HepG2 (cell line): Measurements from ENCODE around the gene MFF. TPM values are rescaled to one million over a fixed set of nuclear protein-coding genes. Genes with fewer than 3 reads are reported as not detected.

Source experiments
- BRF2 ChIP-seq: sonication (generic); formaldehyde crosslinking; IDR thresholded peaks from 2 replicates; pipeline ENCODE4 v1.8.1; 2022; ENCODE audit warnings: mild to moderate bottlenecking, missing genetic modification reagents
- ETS1 ChIP-seq: sonication (generic); formaldehyde crosslinking; IDR thresholded peaks from 2 replicates; pipeline ENCODE4 v1.4.0; 2020; ENCODE audit warnings: missing genetic modification reagents
- FOXP1 ChIP-seq, 2 experiments: fragments of 450-650 bp in 1 of 2; IDR thresholded peaks; 2 replicates each; pipeline ENCODE4 v1.6.1; 2017 to 2018; ENCODE audit warnings: antibody characterized with exemption in 1 of 2
- GATAD1 ChIP-seq: IDR thresholded peaks from 2 replicates; pipeline ENCODE4 v1.6.1; 2016; ENCODE audit warnings: missing genetic modification reagents, missing compliant biosample characterization
- HDAC6 ChIP-seq: fragments of 200-600 bp; sonication (generic); IDR thresholded peaks from 2 replicates; pipeline ENCODE4 v1.7.0; 2017; ENCODE audit warnings: mild to moderate bottlenecking, antibody characterized with exemption, low read length, low read depth
- NONO ChIP-seq, 2 experiments: fragments of 450-650 bp in 1 of 2; sonication (generic) in 1 of 2; formaldehyde crosslinking in 1 of 2; IDR thresholded peaks in 1 of 2; conservative IDR thresholded peaks in 1 of 2; 2 replicates each; pipeline versions ENCODE4 v1.6.1 to v1.8.0; 2017 to 2022; ENCODE audit warnings: mild to moderate bottlenecking in 1 of 2, missing genetic modification reagents in 1 of 2, moderate library complexity in 1 of 2
- PHF8 ChIP-seq: sonication (generic); formaldehyde crosslinking; IDR thresholded peaks from 2 replicates; pipeline ENCODE4 v1.5.0; 2020; ENCODE audit warnings: missing genetic modification reagents
- RARA ChIP-seq: IDR thresholded peaks from 2 replicates; pipeline ENCODE4 v1.6.1; 2016; ENCODE audit warnings: missing genetic modification reagents, missing compliant biosample characterization
- SAP130 ChIP-seq: IDR thresholded peaks from 2 replicates; pipeline ENCODE4 v1.6.1; 2016; ENCODE audit warnings: low read depth
- SOX13 ChIP-seq, 3 experiments: fragments of 450-650 bp in 1 of 3; sonication (generic) in 1 of 3; formaldehyde crosslinking in 1 of 3; IDR thresholded peaks in 2 of 3; conservative IDR thresholded peaks in 1 of 3; 2 replicates each; pipeline versions ENCODE4 v1.5.0 to v1.6.1; 2016 to 2020; ENCODE audit warnings: antibody characterized with exemption in 1 of 3, mild to moderate bottlenecking in 1 of 3, missing compliant biosample characterization in 1 of 3, missing genetic modification reagents in 1 of 3, moderate library complexity in 1 of 3
- STAT6 ChIP-seq: sonication (generic); formaldehyde crosslinking; IDR thresholded peaks from 2 replicates; pipeline ENCODE4 v1.4.0; 2020; ENCODE audit warnings: missing genetic modification reagents, mild to moderate bottlenecking, borderline replicate concordance
- TARDBP ChIP-seq: sonication (generic); formaldehyde crosslinking; IDR thresholded peaks from 2 replicates; pipeline ENCODE4 v1.8.0; 2022; ENCODE audit warnings: mild to moderate bottlenecking, missing genetic modification reagents
- ZBTB26 ChIP-seq: IDR thresholded peaks from 2 replicates; pipeline ENCODE4 v1.6.1; 2016; ENCODE audit warnings: missing compliant biosample characterization, missing genetic modification reagents, borderline replicate concordance
- ZNF124 ChIP-seq: sonication (generic); formaldehyde crosslinking; IDR thresholded peaks from 2 replicates; pipeline ENCODE4 v1.4.0; 2020; ENCODE audit warnings: missing genetic modification reagents
- ZNF264 ChIP-seq: sonication (generic); formaldehyde crosslinking; IDR thresholded peaks from 2 replicates; pipeline ENCODE4 v1.4.0; 2020; ENCODE audit warnings: missing genetic modification reagents
- ZNF414 ChIP-seq: sonication (generic); formaldehyde crosslinking; IDR thresholded peaks from 2 replicates; pipeline ENCODE4 v1.5.0; 2020; ENCODE audit warnings: missing genetic modification reagents
- ZNF549 ChIP-seq: sonication (generic); formaldehyde crosslinking; IDR thresholded peaks from 2 replicates; pipeline ENCODE4 v1.5.0; 2020; ENCODE audit warnings: missing genetic modification reagents
- ZNF614 ChIP-seq: IDR thresholded peaks from 2 replicates; pipeline ENCODE4 v1.6.1; 2018; ENCODE audit warnings: missing biosample characterization, missing genetic modification reagents, inconsistent platforms, borderline replicate concordance
- ZNF629 ChIP-seq: sonication (generic); formaldehyde crosslinking; conservative IDR thresholded peaks from 2 replicates; pipeline ENCODE4 v1.5.0; 2020; ENCODE audit warnings: missing genetic modification reagents
- ZNF747 ChIP-seq: sonication (generic); formaldehyde crosslinking; IDR thresholded peaks from 2 replicates; pipeline ENCODE4 v1.8.1; 2023; ENCODE audit warnings: missing genetic modification reagents, mild to moderate bottlenecking, borderline replicate concordance
- ZSCAN9 ChIP-seq: IDR thresholded peaks from 2 replicates; pipeline ENCODE4 v1.6.1; 2016; ENCODE audit warnings: borderline replicate concordance
- polyA plus RNA-seq, 8 experiments: library from polyadenylated mRNA; depleted of rRNA in 3 of 8; stranded (reverse) in 7 of 8; unstranded in 1 of 8; fragments of >200 nt; fragmentation: Illumina TruSeq in 4 of 8; extraction: Trizol in 4 of 8; gene quantifications; 2 replicates each; pipeline versions ENCODE4 v1.2.1 to v1.2.3, GENCODE V29; 2011 to 2016; ENCODE audit warnings: low read depth in 4 of 8, missing spikeins in 1 of 8, mixed read lengths in 1 of 8; ENCODE audit not compliant: insufficient read depth in 1 of 8
- total RNA-seq, 5 experiments: library from RNA; depleted of rRNA; stranded (reverse); fragments of >200 nt; fragmentation: Illumina TruSeq; extraction: Trizol; gene quantifications; 2 replicates each; pipeline ENCODE4 v1.2.3, GENCODE V29; 2016; ENCODE audit warnings: low read depth in 1 of 5

The MFF gene
- total and polyA plus RNA-seq, 2 of the 13 experiments (the other 11 are each of a cell fraction or from before 2014, with no cell fraction given): 81.9 to 156 TPM

GRCh38 chr2:227406177-227407031 lies 81.4 kb downstream of the MFF start (continued):
- TF ChIP-seq ZNF414 (CRISPR knock-in tag): 0 out of 2 replicates have a peak, but pooled peaks have one; percentile 21
- TF ChIP-seq ZNF747 (CRISPR knock-in tag): no peak
- no peak for TF ChIP-seq FOXP1 (IDR thresholded peaks at IDR 0.05)
- TF ChIP-seq FOXP1 (CRISPR knock-in tag; IDR thresholded peaks at IDR 0.05): peak; percentile 41; the same call in 1 of the 2 replicates
- TF ChIP-seq SAP130: peak; percentile 83
- TF ChIP-seq ETS1 (CRISPR knock-in tag): no peak
- TF ChIP-seq PHF8 (CRISPR knock-in tag): peak; percentile 35; the same call in 1 of the 2 replicates
- TF ChIP-seq ZNF124 (CRISPR knock-in tag): peak; percentile 99
- no peak for TF ChIP-seq BRF2
- TF ChIP-seq SOX13 (IDR thresholded peaks at IDR 0.05): no peak
- TF ChIP-seq SOX13 (CRISPR knock-in tag; conservative IDR thresholded peaks at IDR 0.05 in 1 of 2, IDR thresholded peaks at IDR 0.05 in 1 of 2): peak in 1 of 2 experiments; percentile 79; a peak in 1 of 4 replicates
- TF ChIP-seq ZNF264: peak; percentile 67; the same call in 1 of the 2 replicates
- peak; percentile 97; the same call in 1 of the 2 replicates for TF ChIP-seq STAT6 (CRISPR knock-in tag)
- no peak for TF ChIP-seq HDAC6
- no peak for TF ChIP-seq ZBTB26
- peak; percentile 91; the same call in 1 of the 2 replicates for TF ChIP-seq ZSCAN9 (CRISPR knock-in tag)
- peak; percentile 66 for TF ChIP-seq ZNF614 (CRISPR knock-in tag)
- TF ChIP-seq ZNF629 (CRISPR knock-in tag): no peak
- TF ChIP-seq NONO (IDR thresholded peaks at IDR 0.05): no peak
- TF ChIP-seq NONO (CRISPR knock-in tag; conservative IDR thresholded peaks at IDR 0.05): peak; percentile 51; the same call in 1 of the 2 replicates
- TF ChIP-seq RARA: peak; percentile 45
- TF ChIP-seq ZNF549 (CRISPR knock-in tag): no peak
- TF ChIP-seq GATAD1 (CRISPR knock-in tag): peak; percentile 78
- TF ChIP-seq TARDBP (CRISPR knock-in tag): peak; percentile 66; the same call in 1 of the 2 replicates
